ENCODE results near the gene APBB2. TPM values are rescaled to one million over a fixed set of nuclear protein-coding genes. Genes with fewer than 3 reads are reported as not detected.

Gene APBB2
- total and polyA plus RNA-seq, 2 of the 4 experiments (the other 2 are of a cell fraction), result 47.9 to 75.5 TPM

GRCh38 chr4:40843696-40844095 lies 370.6 kb downstream of the APBB2 start:
- Histone ChIP-seq H2BK5ac (ENCODE audit: low read depth, low read length, poor library complexity, severe bottlenecking) (no peak overlapping the region), H3K9me1 (ENCODE audit: insufficient read depth, low read length) (peaks cover 13% of the 10 kb centered on the region; the same call in 1 of the 2 replicates), H4K5ac (ENCODE audit: low read depth, low read length) (no peak overlapping the region), H4K8ac (ENCODE audit: low read depth in 2 of 2, low read length in 2 of 2) (no peak overlapping the region), H4K91ac (ENCODE audit: insufficient read depth, low read depth, low read length) (no peak overlapping the region), H3K27ac (ENCODE audit: insufficient read depth, low read length) (no peak overlapping the region), H2BK120ac (ENCODE audit: low read depth, low read length) (no peak overlapping the region), H3K14ac (replicated peaks; ENCODE audit: low read depth, low read length) (no peak overlapping the region), H3K9me3 (ENCODE audit: control insufficient read depth, insufficient read depth, low read length) (no peaks in the 10 kb centered on the region), H3K4me3 (ENCODE audit: insufficient read depth, low read depth, low read length) (no peak overlapping the region), H4K20me1 (ENCODE audit: insufficient read depth, low read length) (no peaks in the 10 kb centered on the region), H2AK9ac (replicated peaks; ENCODE audit: low read depth, low read length, poor library complexity) (no peak overlapping the region), H3K27me3 (ENCODE audit: control insufficient read depth, insufficient read depth, low read length) (no peaks in the 10 kb centered on the region), H3K23ac (ENCODE audit: low read depth, low read length) (no peak overlapping the region), H2BK20ac (ENCODE audit: low read depth, low read length) (no peak overlapping the region), H3K9ac (ENCODE audit: low read depth, low read length) (no peak overlapping the region), H3K56ac (ENCODE audit: extremely low read depth, insufficient read depth, low read length) (no peak overlapping the region), H3K36me3 (ENCODE audit: control insufficient read depth, insufficient read depth, low read length) (no peaks in the 10 kb centered on the region), H3K4ac (ENCODE audit: low read depth, low read length) (no peak overlapping the region), H2AFZ (replicated peaks; ENCODE audit: low read length, poor library complexity) (no peak overlapping the region), H3K4me2 (ENCODE audit: low read depth, low read length) (no peak overlapping the region), H3K79me1 (ENCODE audit: low read depth in 1 of 2, low read length in 2 of 2) (peaks cover under 1 to 7% of the 10 kb centered on the region in 2 experiments; a peak in 2 of 4 replicates), H2BK15ac (ENCODE audit: low read depth, low read length) (no peak overlapping the region), H3K4me1 (ENCODE audit: control insufficient read depth, insufficient read depth, low read length) (no peaks in the 10 kb centered on the region), H2AK5ac (ENCODE audit: low read depth, low read length) (no peak overlapping the region), H3K18ac (ENCODE audit: low read depth, low read length) (no peak overlapping the region)
- DNase-seq, result no peak
- ChIA-PET POLR2A (ENCODE audit: unreplicated experiment) (no interaction called here), CTCF (no interaction called here)
- no peak for ATAC-seq (ENCODE audit: low read depth)
- BruUV-seq (replicated peaks), result no TSS peak
- in situ Hi-C loops (cut with MboI; ENCODE audit: low sequenced_read_pairs) (no loop called here), dilution Hi-C loops (cut with HindIII; ENCODE audit: low sequenced_read_pairs, unreplicated experiment) (no loop called here), intact Hi-C loops (cut with micrococcal nuclease) (no loop called here)
- no CpG with 5 or more reads among the region's 1 CpG for WGBS, 2 experiments (ENCODE audit: extremely low coverage in 2 of 2, insufficient read length in 1 of 2)
- no peak for TF ChIP-seq CEBPB (IDR thresholded peaks at IDR 0.05; ENCODE audit: low read depth, low read length)
- TF ChIP-seq, protein P1, sequence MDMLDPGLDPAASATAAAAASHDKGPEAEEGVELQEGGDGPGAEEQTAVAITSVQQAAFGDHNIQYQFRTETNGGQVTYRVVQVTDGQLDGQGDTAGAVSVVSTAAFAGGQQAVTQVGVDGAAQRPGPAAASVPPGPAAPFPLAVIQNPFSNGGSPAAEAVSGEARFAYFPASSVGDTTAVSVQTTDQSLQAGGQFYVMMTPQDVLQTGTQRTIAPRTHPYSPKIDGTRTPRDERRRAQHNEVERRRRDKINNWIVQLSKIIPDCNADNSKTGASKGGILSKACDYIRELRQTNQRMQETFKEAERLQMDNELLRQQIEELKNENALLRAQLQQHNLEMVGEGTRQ (IDR thresholded peaks at IDR 0.05; ENCODE audit: low read depth, low read length), result no peak
- TF ChIP-seq, protein P2, sequence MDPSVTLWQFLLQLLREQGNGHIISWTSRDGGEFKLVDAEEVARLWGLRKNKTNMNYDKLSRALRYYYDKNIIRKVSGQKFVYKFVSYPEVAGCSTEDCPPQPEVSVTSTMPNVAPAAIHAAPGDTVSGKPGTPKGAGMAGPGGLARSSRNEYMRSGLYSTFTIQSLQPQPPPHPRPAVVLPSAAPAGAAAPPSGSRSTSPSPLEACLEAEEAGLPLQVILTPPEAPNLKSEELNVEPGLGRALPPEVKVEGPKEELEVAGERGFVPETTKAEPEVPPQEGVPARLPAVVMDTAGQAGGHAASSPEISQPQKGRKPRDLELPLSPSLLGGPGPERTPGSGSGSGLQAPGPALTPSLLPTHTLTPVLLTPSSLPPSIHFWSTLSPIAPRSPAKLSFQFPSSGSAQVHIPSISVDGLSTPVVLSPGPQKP (IDR thresholded peaks at IDR 0.05; ENCODE audit: borderline replicate concordance, low read depth, low read length), result no peak
- no peak for TF ChIP-seq RFX5 (IDR thresholded peaks at IDR 0.05; ENCODE audit: low read depth, low read length)
- TF ChIP-seq SMC3 (IDR thresholded peaks at IDR 0.05; ENCODE audit: low read depth, low read length), result no peak
- TF ChIP-seq NFE2L2 (IDR thresholded peaks at IDR 0.05; ENCODE audit: low read depth, low read length), result no peak
- no peak for TF ChIP-seq RAD21 (IDR thresholded peaks at IDR 0.05; ENCODE audit: low read length)
- no peak for TF ChIP-seq CHD1 (IDR thresholded peaks at IDR 0.05; ENCODE audit: low read depth, low read length)

Data from IMR-90 (cell line).